ENCODE results near the gene ZNRD2. TPM values are rescaled to one million over a fixed set of nuclear protein-coding genes. Genes with fewer than 3 reads are reported as not detected.

ZNRD2 gene
- polyA plus RNA-seq, 1 donor: 32.3 TPM

- WGBS (ENCODE audit: insufficient coverage, low lambda C conversion rate): no CpG with 5 or more reads among the region's 6 CpGs
Observed at GRCh38 chr11:65555693-65556231, 14.5 kb upstream of the ZNRD2 start.

GRCh38 chr11:65556470-65557279, 13.6 kb upstream of the ZNRD2 start:
- H3K27me3 ChIP-seq (ENCODE audit: control insufficient read depth, insufficient read depth, low read length): no peaks in the 10 kb centered on the region
- peak overlapping the region; percentile 84 for H3K27ac ChIP-seq (ENCODE audit: low read length)
- H3K36me3 ChIP-seq (ENCODE audit: control insufficient read depth, insufficient read depth, low read length): peaks cover 3% of the 10 kb centered on the region
- H3K9me3 ChIP-seq (ENCODE audit: control insufficient read depth, low read depth, low read length): no peaks in the 10 kb centered on the region
- no CpG with 5 or more reads among the region's 12 CpGs for WGBS (ENCODE audit: insufficient coverage, low lambda C conversion rate)
- no peak for DNase-seq
- peaks cover 67% of the 10 kb centered on the region for H3K4me1 ChIP-seq (ENCODE audit: control insufficient read depth, insufficient read depth, low read length)
- peak overlapping the region; percentile 57 for H3K4me3 ChIP-seq (ENCODE audit: low read length)

More at GRCh38 chr11:65555693-65556231, 14.5 kb upstream of the ZNRD2 start:
- H3K27me3 ChIP-seq (ENCODE audit: control insufficient read depth, insufficient read depth, low read length): no peaks in the 10 kb centered on the region
- H3K36me3 ChIP-seq (ENCODE audit: control insufficient read depth, insufficient read depth, low read length): peaks cover 3% of the 10 kb centered on the region
- peak; percentile 89 for DNase-seq
- peaks cover 69% of the 10 kb centered on the region for H3K4me1 ChIP-seq (ENCODE audit: control insufficient read depth, insufficient read depth, low read length)
- peak overlapping the region; percentile 61 for H3K27ac ChIP-seq (ENCODE audit: low read length)
- H3K4me3 ChIP-seq (ENCODE audit: low read length): no peak overlapping the region
- H3K9me3 ChIP-seq (ENCODE audit: control insufficient read depth, low read depth, low read length): no peaks in the 10 kb centered on the region

- WGBS (ENCODE audit: insufficient coverage, low lambda C conversion rate): no CpG with 5 or more reads among the region's 47 CpGs
- Histone ChIP-seq H3K27me3 (ENCODE audit: control insufficient read depth, insufficient read depth, low read length) (no peaks in the 10 kb centered on the region), H3K9me3 (ENCODE audit: control insufficient read depth, low read depth, low read length) (no peaks in the 10 kb centered on the region), H3K36me3 (ENCODE audit: control insufficient read depth, insufficient read depth, low read length) (no peaks in the 10 kb centered on the region), H3K27ac (ENCODE audit: low read length) (peak overlapping the region; percentile 84), H3K4me1 (ENCODE audit: control insufficient read depth, insufficient read depth, low read length) (peaks cover 59% of the 10 kb centered on the region), H3K4me3 (ENCODE audit: low read length) (peak overlapping the region; percentile 57)
- peak in 1 of 2 donors; percentile 83 for DNase-seq
Observed at GRCh38 chr11:65557280-65558001, 12.8 kb upstream of the ZNRD2 start.

GRCh38 chr11:65558002-65558929, 12.0 kb upstream of the ZNRD2 start, which contains the start of gene LTBP3:
LTBP3 (minus strand) TSS chr11:65558359; CDS start chr11:65557959, 400 bp downstream.
- H3K4me1 ChIP-seq (ENCODE audit: control insufficient read depth, insufficient read depth, low read length): peaks cover 53% of the 10 kb centered on the region
- H3K36me3 ChIP-seq (ENCODE audit: control insufficient read depth, insufficient read depth, low read length): no peaks in the 10 kb centered on the region
- H3K27ac ChIP-seq (ENCODE audit: low read length): peak within 1 kb of the TSS; percentile 84
- no peaks in the 10 kb centered on the region for H3K27me3 ChIP-seq (ENCODE audit: control insufficient read depth, insufficient read depth, low read length)
- H3K9me3 ChIP-seq (ENCODE audit: control insufficient read depth, low read depth, low read length): no peaks in the 10 kb centered on the region
- peak in 1 of 2 donors; percentile 79 for DNase-seq
- peak within 1 kb of the TSS; percentile 57 for H3K4me3 ChIP-seq (ENCODE audit: low read length)
- WGBS (ENCODE audit: insufficient coverage, low lambda C conversion rate): no CpG with 5 or more reads among the region's 79 CpGs

GRCh38 chr11:65558930-65559509, 11.3 kb upstream of the ZNRD2 start:
- peak overlapping the region; percentile 46 for H3K4me3 ChIP-seq (ENCODE audit: low read length)
- peak overlapping the region; percentile 66 for H3K27ac ChIP-seq (ENCODE audit: low read length)
- H3K27me3 ChIP-seq (ENCODE audit: control insufficient read depth, insufficient read depth, low read length): no peaks in the 10 kb centered on the region
- DNase-seq: no peak
- no CpG with 5 or more reads among the region's 19 CpGs for WGBS (ENCODE audit: insufficient coverage, low lambda C conversion rate)
- no peaks in the 10 kb centered on the region for H3K36me3 ChIP-seq (ENCODE audit: control insufficient read depth, insufficient read depth, low read length)
- no peaks in the 10 kb centered on the region for H3K9me3 ChIP-seq (ENCODE audit: control insufficient read depth, low read depth, low read length)
- H3K4me1 ChIP-seq (ENCODE audit: control insufficient read depth, insufficient read depth, low read length): peaks cover 51% of the 10 kb centered on the region

GRCh38 chr11:65559535-65559934, 10.7 kb upstream of the ZNRD2 start:
- Histone ChIP-seq H3K36me3 (ENCODE audit: control insufficient read depth, insufficient read depth, low read length) (no peaks in the 10 kb centered on the region), H3K4me1 (ENCODE audit: control insufficient read depth, insufficient read depth, low read length) (peaks cover 50% of the 10 kb centered on the region), H3K27ac (ENCODE audit: low read length) (peak overlapping the region; percentile 66), H3K4me3 (ENCODE audit: low read length) (no peak overlapping the region), H3K27me3 (ENCODE audit: control insufficient read depth, insufficient read depth, low read length) (no peaks in the 10 kb centered on the region), H3K9me3 (ENCODE audit: control insufficient read depth, low read depth, low read length) (no peaks in the 10 kb centered on the region)
- DNase-seq: no peak
- no CpG with 5 or more reads among the region's 5 CpGs for WGBS (ENCODE audit: insufficient coverage, low lambda C conversion rate)

- Histone ChIP-seq H3K36me3 (ENCODE audit: control insufficient read depth, insufficient read depth, low read length) (no peaks in the 10 kb centered on the region), H3K9me3 (ENCODE audit: control insufficient read depth, low read depth, low read length) (no peaks in the 10 kb centered on the region), H3K4me1 (ENCODE audit: control insufficient read depth, insufficient read depth, low read length) (peaks cover 47% of the 10 kb centered on the region), H3K27me3 (ENCODE audit: control insufficient read depth, insufficient read depth, low read length) (no peaks in the 10 kb centered on the region), H3K27ac (ENCODE audit: low read length) (peak overlapping the region; percentile 4), H3K4me3 (ENCODE audit: low read length) (no peak overlapping the region)
- no CpG with 5 or more reads among the region's 5 CpGs for WGBS (ENCODE audit: insufficient coverage, low lambda C conversion rate)
- DNase-seq: peak in 1 of 2 donors; percentile 42
Observed at GRCh38 chr11:65559951-65560537, 10.2 kb upstream of the ZNRD2 start.

- no CpG with 5 or more reads among the region's 15 CpGs for WGBS (ENCODE audit: insufficient coverage, low lambda C conversion rate)
- DNase-seq: peak in 1 of 2 donors; percentile 41
- H3K4me1 ChIP-seq (ENCODE audit: control insufficient read depth, insufficient read depth, low read length): peaks cover 40% of the 10 kb centered on the region
- H3K27ac ChIP-seq (ENCODE audit: low read length): peak overlapping the region; percentile 4
- no peak overlapping the region for H3K4me3 ChIP-seq (ENCODE audit: low read length)
- H3K27me3 ChIP-seq (ENCODE audit: control insufficient read depth, insufficient read depth, low read length): no peaks in the 10 kb centered on the region
- no peaks in the 10 kb centered on the region for H3K9me3 ChIP-seq (ENCODE audit: control insufficient read depth, low read depth, low read length)
- H3K36me3 ChIP-seq (ENCODE audit: control insufficient read depth, insufficient read depth, low read length): no peaks in the 10 kb centered on the region
Observed at GRCh38 chr11:65560555-65561418, 9.5 kb upstream of the ZNRD2 start.

GRCh38 chr11:65562020-65562419, 8.3 kb upstream of the ZNRD2 start:
- WGBS (ENCODE audit: insufficient coverage, low lambda C conversion rate): no CpG with 5 or more reads among the region's 7 CpGs

More at GRCh38 chr11:65562020-65562419, 8.3 kb upstream of the ZNRD2 start:
- Histone ChIP-seq H3K36me3 (ENCODE audit: control insufficient read depth, insufficient read depth, low read length) (peaks cover 2% of the 10 kb centered on the region), H3K27ac (ENCODE audit: low read length) (no peak overlapping the region), H3K4me3 (ENCODE audit: low read length) (no peak overlapping the region), H3K4me1 (ENCODE audit: control insufficient read depth, insufficient read depth, low read length) (peaks cover 29% of the 10 kb centered on the region), H3K27me3 (ENCODE audit: control insufficient read depth, insufficient read depth, low read length) (no peaks in the 10 kb centered on the region), H3K9me3 (ENCODE audit: control insufficient read depth, low read depth, low read length) (no peaks in the 10 kb centered on the region)
- DNase-seq: no peak

Data from large intestine (tissue), 3 donors.